GM12878 (cell line): ENCODE measurements around the gene AMZ2. TPM values are rescaled to one million over a fixed set of nuclear protein-coding genes. Genes with fewer than 3 reads are reported as not detected.

Experiments
- BACH1 ChIP-seq: fragments of 450-650 bp; IDR thresholded peaks from 2 replicates; pipeline ENCODE4 v1.6.1; 2017; ENCODE audit warnings: mild to moderate bottlenecking, borderline replicate concordance
- CBFB ChIP-seq: IDR thresholded peaks from 2 replicates; pipeline ENCODE4 v1.6.1; 2016; ENCODE audit warnings: antibody characterized with exemption, low read depth
- CHD2 ChIP-seq: IDR thresholded peaks from 2 replicates; pipeline ENCODE4 v1.6.1; 2011; ENCODE audit warnings: low read depth, low read length, improper control_type of control experiment, borderline replicate concordance
- CREB1 ChIP-seq: IDR thresholded peaks from 2 replicates; pipeline ENCODE4 v1.6.1; 2012; ENCODE audit warnings: low read depth, mild to moderate bottlenecking, inconsistent platforms
- CTCF ChIP-seq, 3 experiments: IDR thresholded peaks in 2 of 3; conservative IDR thresholded peaks in 1 of 3; 2 replicates each; pipeline ENCODE4 v1.5.1; 2011; ENCODE audit warnings: low read depth in 3 of 3, low read length in 3 of 3, mild to moderate bottlenecking in 3 of 3, control low read depth in 2 of 3, moderate library complexity in 2 of 3, inconsistent platforms in 1 of 3, mixed read lengths in 1 of 3; ENCODE audit not compliant: control insufficient read depth in 2 of 3, insufficient read depth in 1 of 3; ENCODE audit errors: extremely low read depth in 1 of 3
- ELK1 ChIP-seq: IDR thresholded peaks from 2 replicates; pipeline ENCODE4 v1.6.1; 2012; ENCODE audit warnings: low read depth, low read length, improper control_type of control experiment
- EZH2 ChIP-seq: IDR thresholded peaks from 2 replicates; pipeline ENCODE4 v1.6.1; 2012; ENCODE audit warnings: low read depth, mild to moderate bottlenecking, control low read depth, inconsistent platforms, low read length, borderline replicate concordance; ENCODE audit not compliant: control insufficient read depth
- HDAC2 ChIP-seq: fragments of 200-600 bp; sonication (generic); IDR thresholded peaks from 2 replicates; pipeline ENCODE4 v1.6.1; 2017
- HDAC6 ChIP-seq: fragments of 200-600 bp; sonication (generic); IDR thresholded peaks from one replicate; pipeline ENCODE4 v1.8.0; 2017; ENCODE audit warnings: antibody characterized with exemption; ENCODE audit not compliant: unreplicated experiment
- IRF4 ChIP-seq: IDR thresholded peaks from 2 replicates; pipeline ENCODE4 v1.6.1; 2011; ENCODE audit warnings: low read depth, low read length
- MEF2B ChIP-seq: fragments of 450-650 bp; IDR thresholded peaks from 2 replicates; pipeline ENCODE4 v1.6.1; 2018; ENCODE audit warnings: mild to moderate bottlenecking, moderate library complexity; ENCODE audit not compliant: partially characterized antibody, poor library complexity, severe bottlenecking
- PAX5 ChIP-seq: IDR thresholded peaks from 2 replicates; pipeline ENCODE4 v1.6.1; 2011; ENCODE audit warnings: low read depth, low read length, borderline replicate concordance
- POLR2A ChIP-seq: IDR thresholded peaks from 2 replicates; pipeline ENCODE4 v1.6.1; 2011; ENCODE audit warnings: low read depth, mild to moderate bottlenecking, low read length
- POLR2AphosphoS5 ChIP-seq: IDR thresholded peaks from 2 replicates; pipeline ENCODE4 v1.6.1; 2011; ENCODE audit warnings: mild to moderate bottlenecking, low read length, inconsistent platforms
- PRDM15 ChIP-seq: fragments of 450-650 bp; formaldehyde crosslinking; IDR thresholded peaks from 2 replicates; pipeline ENCODE4 v1.4.0; 2020; ENCODE audit warnings: mild to moderate bottlenecking, moderate library complexity
- TAF1 ChIP-seq: IDR thresholded peaks from 2 replicates; pipeline ENCODE4 v1.6.1; 2011; ENCODE audit warnings: mild to moderate bottlenecking, low read depth, low read length, borderline replicate concordance
- YBX1 ChIP-seq: fragments of 450-650 bp; IDR thresholded peaks from 2 replicates; pipeline ENCODE4 v1.6.1; 2016; ENCODE audit warnings: antibody characterized with exemption
- ZBTB40 ChIP-seq: fragments of 450-650 bp; IDR thresholded peaks from 2 replicates; pipeline ENCODE4 v1.6.1; 2016; ENCODE audit warnings: mild to moderate bottlenecking, moderate library complexity, borderline replicate concordance
- polyA plus RNA-seq, 11 experiments: library from polyadenylated mRNA; depleted of rRNA in 4 of 11; unstranded in 6 of 11; stranded (reverse) in 5 of 11; fragments of >200 nt; fragmentation: Nextera tagmentation in 4 of 11; fragmentation: Illumina TruSeq in 1 of 11; extraction: Ambion mirVana in 4 of 11; extraction: Trizol in 1 of 11; gene quantifications; 1 replicate in 1 of 11; 2 replicates in 10 of 11; pipeline versions ENCODE4 v1.2.1 to v1.2.3, GENCODE V29; 2011 to 2016; ENCODE audit warnings: inconsistent platforms in 2 of 11, missing spikeins in 2 of 11, low read depth in 1 of 11
- total RNA-seq, 4 experiments: library from RNA; depleted of rRNA in 3 of 4; stranded (reverse); fragments of >200 nt in 3 of 4; fragmentation: Illumina TruSeq in 1 of 4; extraction: Trizol in 1 of 4; gene quantifications; 2 replicates each; pipeline versions ENCODE4 v1.2.1 to v1.2.3, GENCODE V29; 2013 to 2021

AMZ2 gene
- total and polyA plus RNA-seq, 10 of the 15 experiments (the other 5 are each of a cell fraction or from before 2014, with no cell fraction given) = 79.1 to 189 (median 126) TPM

- peak; percentile 52; the same call in 1 of the 2 replicates for TF ChIP-seq PRDM15
- TF ChIP-seq IRF4 = 0 out of 2 replicates have a peak, but pooled peaks have one; percentile 13
- TF ChIP-seq ELK1 = peak; percentile 60; the same call in 1 of the 2 replicates
- peak; percentile 87; the same call in 1 of the 2 replicates for TF ChIP-seq TAF1
- TF ChIP-seq YBX1 = no peak
- TF ChIP-seq MEF2B = peak; percentile 76
- no peak for TF ChIP-seq ZBTB40
- TF ChIP-seq POLR2A = peak; percentile 87
- TF ChIP-seq EZH2 = no peak
- no peak for TF ChIP-seq HDAC2
- peak; percentile 71 for TF ChIP-seq CREB1
- TF ChIP-seq BACH1 = peak; percentile 90
- TF ChIP-seq CBFB = peak; percentile 41; the same call in 1 of the 2 replicates
- TF ChIP-seq HDAC6 = peak; percentile 51
- 0 out of 2 replicates have a peak, but pooled peaks have one; percentile 25 for TF ChIP-seq PAX5
- 0 out of 2 replicates have a peak, but pooled peaks have one; percentile 40 for TF ChIP-seq CHD2
- peak; percentile 0 to 24 (median 11); a peak in 2 of 6 replicates for TF ChIP-seq CTCF (IDR thresholded peaks at IDR 0.05 in 2 of 3, conservative IDR thresholded peaks at IDR 0.05 in 1 of 3; ENCODE audit: control insufficient read depth in 2 of 3, extremely low read depth in 1 of 3, insufficient read depth in 1 of 3, low read depth in 3 of 3, low read length in 3 of 3)
- TF ChIP-seq POLR2AphosphoS5 = peak; percentile 81
Observed at GRCh38 chr17:68291836-68292688, 44.2 kb downstream of the AMZ2 start (continued).
